K562 (cell line): ENCODE data around the gene DNPEP. TPM values are rescaled to one million over a fixed set of nuclear protein-coding genes. Genes with fewer than 3 reads are reported as not detected.
A peak's percentile ranks its signal among the peaks of the same experiment; 100 is the strongest.

Experiments used
- ATAC-seq: fragments of 200-7000 bp; cut with Tn5 transposase; 3 replicates; pipeline ENCODE4 v1.9.1; 2020; ENCODE audit warnings: moderate library complexity
- BruUV-seq: library from RNA; stranded (reverse); fragments of 400-500 nt; replicated peaks from 2 replicates; lab custom pipeline; 2021; lab: Mats Ljungman, UMichigan
- CTCF ChIA-PET: fragments of 300-600 bp; formaldehyde crosslinking; extraction: SDS; loops from one replicate; lab custom pipeline; 2021; ENCODE audit warnings: low intra/inter-chr PET ratio; lab: Yijun Ruan, JAX
- POLR2A ChIA-PET: fragments of 300-600, 350-650 bp; sonication (Branson Sonifier 250); formaldehyde crosslinking; extraction: SDS; loops from one replicate; lab custom pipeline; 2021; ENCODE audit warnings: antibody characterized with exemption, inconsistent platforms; lab: Yijun Ruan, JAX
- DNase-seq, 4 experiments: peaks; one replicate each; pipeline versions ENCODE4 v3.0.0 to v3.0.0-alpha.2; 2011 to 2018; ENCODE audit warnings: low spot score in 3 of 4, mixed read lengths in 3 of 4; ENCODE audit errors: extremely low read depth in 1 of 4
- FAIRE-seq: peaks from 2 replicates; lab custom pipeline; 2011; peaks lifted over from hg19 to GRCh38; lab: Jason Lieb, UNC
- H2AFZ ChIP-seq: 2 replicates; pipeline ENCODE4 v1.6.0; 2011; ENCODE audit warnings: low read depth, low read length, control low read depth, inconsistent platforms
- H3K27ac ChIP-seq: fragments of 200-600 bp; 3 replicates; pipeline ENCODE4 v1.8.0; 2011; ENCODE audit warnings: low read depth, mild to moderate bottlenecking, control low read depth, inconsistent platforms, low read length, moderate library complexity, mixed read lengths; ENCODE audit errors: extremely low read depth
- H3K27me3 ChIP-seq, 2 experiments: fragments of 300-600 bp in 1 of 2; 2 replicates in 1 of 2; 3 replicates in 1 of 2; pipeline versions ENCODE4 v1.6.0 to v1.8.0; 2011; ENCODE audit warnings: inconsistent platforms in 2 of 2, low read length in 2 of 2, mild to moderate bottlenecking in 1 of 2, mixed read lengths in 1 of 2, moderate library complexity in 1 of 2; ENCODE audit not compliant: control insufficient read depth in 2 of 2, insufficient read depth in 2 of 2
- H3K36me3 ChIP-seq: fragments of 300-600 bp; 3 replicates; pipeline ENCODE4 v1.8.0; 2011; ENCODE audit warnings: mild to moderate bottlenecking, low read length, inconsistent platforms; ENCODE audit not compliant: control insufficient read depth, insufficient read depth
- H3K4me1 ChIP-seq, 2 experiments: fragments of 200-600 bp in 1 of 2; replicated peaks in 1 of 2; 2 replicates in 1 of 2; 3 replicates in 1 of 2; pipeline versions ENCODE4 v1.5.1 to v1.8.0; 2011; ENCODE audit warnings: inconsistent platforms in 2 of 2, low read length in 2 of 2, mild to moderate bottlenecking in 1 of 2, mixed read lengths in 1 of 2, moderate library complexity in 1 of 2; ENCODE audit not compliant: control insufficient read depth in 2 of 2, insufficient read depth in 2 of 2
- H3K4me2 ChIP-seq: 2 replicates; pipeline ENCODE4 v1.6.1; 2011; ENCODE audit warnings: low read length, control low read depth, inconsistent platforms, mixed read lengths; ENCODE audit not compliant: insufficient read depth
- H3K4me3 ChIP-seq: fragments of 200-600 bp; sonication (generic), shearing (Covaris generic); 2 replicates; pipeline ENCODE4 v1.5.1; 2016; ENCODE audit warnings: control low read depth, inconsistent platforms
- H3K79me2 ChIP-seq: fragments of 200-600 bp; 3 replicates; pipeline ENCODE4 v1.8.0; 2011; ENCODE audit warnings: low read length, inconsistent platforms; ENCODE audit not compliant: control insufficient read depth, insufficient read depth
- H3K9ac ChIP-seq, 2 experiments: 2 replicates each; pipeline versions ENCODE4 v1.6.0 to v1.6.1; 2011; ENCODE audit warnings: low read depth in 2 of 2, low read length in 2 of 2, control low read depth in 1 of 2, inconsistent platforms in 1 of 2, mild to moderate bottlenecking in 1 of 2, mixed read lengths in 1 of 2; ENCODE audit not compliant: insufficient read depth in 1 of 2
- H3K9me1 ChIP-seq: one replicate; pipeline ENCODE4 v1.6.0; 2011; ENCODE audit warnings: inconsistent platforms, mild to moderate bottlenecking, low read length, moderate library complexity; ENCODE audit not compliant: control insufficient read depth, insufficient read depth
- H3K9me3 ChIP-seq: replicated peaks from 2 replicates; pipeline ENCODE4 v1.5.1; 2011; ENCODE audit warnings: low read depth, low read length, inconsistent platforms; ENCODE audit not compliant: control insufficient read depth, insufficient read depth
- H4K20me1 ChIP-seq: replicated peaks from 2 replicates; pipeline ENCODE4 v1.6.1; 2011; ENCODE audit warnings: low read length, inconsistent platforms, mixed read lengths; ENCODE audit not compliant: control insufficient read depth, insufficient read depth
- NFIC ChIP-seq: fragments of 450-650 bp; IDR thresholded peaks from 2 replicates; pipeline ENCODE4 v1.6.1; 2017; ENCODE audit warnings: mild to moderate bottlenecking, inconsistent platforms
- ZNF277 ChIP-seq: fragments of 250-450 bp; sonication (Bioruptor Pico); IDR thresholded peaks from 2 replicates; pipeline ENCODE4 v1.8.0; 2022; ENCODE audit warnings: inconsistent platforms, mild to moderate bottlenecking, moderate library complexity, borderline replicate concordance
- WGBS: fragments of 100-300 bp; shearing (Covaris generic); methylation state at CpG from one replicate; pipeline ENCODE4 v1.1.6; 2016; ENCODE audit warnings: low coverage, mixed read lengths; ENCODE audit not compliant: insufficient coverage; ENCODE audit errors: missing lambda C conversion rate; 5-methylcytosine and 5-hydroxymethylcytosine counted together
- in situ Hi-C: fragments of 300-500 bp; cut with MboI; formaldehyde crosslinking; loops from 4 replicates; pipeline ENCODE4 v1.15.0; 2018; ENCODE audit warnings: inconsistent platforms, mixed read lengths
- intact Hi-C: fragments of 100-400 bp; cut with micrococcal nuclease; formaldehyde crosslinking; loops from 2 replicates; pipeline ENCODE4 v1.14.2; 2022
- polyA plus RNA-seq, 8 experiments: library from polyadenylated mRNA; depleted of rRNA in 4 of 8; stranded (reverse) in 5 of 8; unstranded in 3 of 8; fragments of >200 nt; fragmentation: Nextera tagmentation in 2 of 8; fragmentation: Illumina TruSeq in 1 of 8; extraction: Ambion mirVana in 2 of 8; extraction: Trizol in 1 of 8; gene quantifications; 2 replicates each; pipeline versions ENCODE4 v1.2.1 to v1.2.3, GENCODE V29; 2011 to 2014; ENCODE audit warnings: inconsistent platforms in 1 of 8, missing spikeins in 1 of 8
- total RNA-seq, 7 experiments: library from RNA; depleted of rRNA in 6 of 7; stranded (reverse); fragments of >200 nt in 6 of 7; fragmentation: Illumina TruSeq in 2 of 7; extraction: Trizol in 2 of 7; gene quantifications; 2 replicates each; pipeline versions ENCODE4 v1.2.1 to v1.2.3, GENCODE V29; 2011 to 2021; ENCODE audit warnings: low replicate concordance in 1 of 7

DNPEP gene
- total and polyA plus RNA-seq, 9 of the 15 experiments (the other 6 are each of a cell fraction or from before 2014, with no cell fraction given), result 34.6 to 71.4 (median 45.5) TPM

GRCh38 chr2:219415580-219416234 is 28.0 kb upstream of the DNPEP start:
- DNase-seq, result peak in 2 of 4 experiments; percentile 33 to 37
- POLR2A ChIA-PET, result interaction anchor here (0.6 to 1.1 kb wide), 2 partner anchors 9 to 65 kb away, joined by 3 read pairs; no protein-coding TSS in a partner anchor

More at GRCh38 chr2:219415580-219416234, 28.0 kb upstream of the DNPEP start:
- H3K4me2 ChIP-seq, result no peak overlapping the region
- H3K79me2 ChIP-seq, result no peaks in the 10 kb centered on the region
- H3K4me1 ChIP-seq, result peaks cover 16 to 36% of the 10 kb centered on the region in 2 experiments
- no peak overlapping the region for H3K27ac ChIP-seq
- H3K9me3 ChIP-seq, result peaks cover 4% of the 10 kb centered on the region
- no peaks in the 10 kb centered on the region for H3K9me1 ChIP-seq
- H3K9ac ChIP-seq, result no peak overlapping the region
- FAIRE-seq, result no peak
- no peaks in the 10 kb centered on the region for H3K36me3 ChIP-seq
- intact Hi-C loops (no loop called here), in situ Hi-C loops (no loop called here)
- H3K4me3 ChIP-seq, result no peak overlapping the region
- no peaks in the 10 kb centered on the region for H4K20me1 ChIP-seq
- TF ChIP-seq NFIC (peak; percentile 86), ZNF277 (CRISPR knock-in tag) (no peak)
- ATAC-seq, result no peak
- no peaks in the 10 kb centered on the region for H3K27me3 ChIP-seq
- CTCF ChIA-PET, result interaction anchor here (0.7 kb wide), 1 partner anchor 117 kb away, joined by 3 read pairs; no protein-coding TSS in a partner anchor
- BruUV-seq, result no TSS peak
- WGBS, result 34% methylated on average over 4 of the region's 5 CpGs
- peak overlapping the region; percentile 62 for H2AFZ ChIP-seq
